ENCODE results near the gene FARS2.

The FARS2 gene

GRCh38 chr6:5257400-5257799 is 3.9 kb upstream of the FARS2 start:
- TF ChIP-seq, protein P1, sequence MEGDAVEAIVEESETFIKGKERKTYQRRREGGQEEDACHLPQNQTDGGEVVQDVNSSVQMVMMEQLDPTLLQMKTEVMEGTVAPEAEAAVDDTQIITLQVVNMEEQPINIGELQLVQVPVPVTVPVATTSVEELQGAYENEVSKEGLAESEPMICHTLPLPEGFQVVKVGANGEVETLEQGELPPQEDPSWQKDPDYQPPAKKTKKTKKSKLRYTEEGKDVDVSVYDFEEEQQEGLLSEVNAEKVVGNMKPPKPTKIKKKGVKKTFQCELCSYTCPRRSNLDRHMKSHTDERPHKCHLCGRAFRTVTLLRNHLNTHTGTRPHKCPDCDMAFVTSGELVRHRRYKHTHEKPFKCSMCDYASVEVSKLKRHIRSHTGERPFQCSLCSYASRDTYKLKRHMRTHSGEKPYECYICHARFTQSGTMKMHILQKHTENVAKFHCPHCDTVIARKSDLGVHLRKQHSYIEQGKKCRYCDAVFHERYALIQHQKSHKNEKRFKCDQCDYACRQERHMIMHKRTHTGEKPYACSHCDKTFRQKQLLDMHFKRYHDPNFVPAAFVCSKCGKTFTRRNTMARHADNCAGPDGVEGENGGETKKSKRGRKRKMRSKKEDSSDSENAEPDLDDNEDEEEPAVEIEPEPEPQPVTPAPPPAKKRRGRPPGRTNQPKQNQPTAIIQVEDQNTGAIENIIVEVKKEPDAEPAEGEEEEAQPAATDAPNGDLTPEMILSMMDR (IDR thresholded peaks at IDR 0.05; ENCODE audit: low read depth, low read length, missing control alignments): no peak
- no peak for DNase-seq (ENCODE audit: extremely low read depth, low read depth)
- no peak overlapping the region for H3K4me3 ChIP-seq (replicated peaks; ENCODE audit: low read depth, low read length)

- TF ChIP-seq, protein P1 (IDR thresholded peaks at IDR 0.05; ENCODE audit: low read depth, low read length, missing control alignments): no peak
- peak overlapping the region; percentile 78 for H3K4me3 ChIP-seq (replicated peaks; ENCODE audit: low read depth, low read length)
- no peak for DNase-seq (ENCODE audit: extremely low read depth, low read depth)
These were observed 1.9 kb upstream of the FARS2 start for GRCh38 chr6:5259428-5259827.

GRCh38 chr6:5260111-5260620 is 1.1 kb upstream of the FARS2 start:
- peak overlapping the region; percentile 78 for H3K4me3 ChIP-seq (replicated peaks; ENCODE audit: low read depth, low read length)
- DNase-seq (ENCODE audit: extremely low read depth, low read depth): peak; percentile 29
- TF ChIP-seq, protein P1 (IDR thresholded peaks at IDR 0.05; ENCODE audit: low read depth, low read length, missing control alignments): no peak

DNA sequence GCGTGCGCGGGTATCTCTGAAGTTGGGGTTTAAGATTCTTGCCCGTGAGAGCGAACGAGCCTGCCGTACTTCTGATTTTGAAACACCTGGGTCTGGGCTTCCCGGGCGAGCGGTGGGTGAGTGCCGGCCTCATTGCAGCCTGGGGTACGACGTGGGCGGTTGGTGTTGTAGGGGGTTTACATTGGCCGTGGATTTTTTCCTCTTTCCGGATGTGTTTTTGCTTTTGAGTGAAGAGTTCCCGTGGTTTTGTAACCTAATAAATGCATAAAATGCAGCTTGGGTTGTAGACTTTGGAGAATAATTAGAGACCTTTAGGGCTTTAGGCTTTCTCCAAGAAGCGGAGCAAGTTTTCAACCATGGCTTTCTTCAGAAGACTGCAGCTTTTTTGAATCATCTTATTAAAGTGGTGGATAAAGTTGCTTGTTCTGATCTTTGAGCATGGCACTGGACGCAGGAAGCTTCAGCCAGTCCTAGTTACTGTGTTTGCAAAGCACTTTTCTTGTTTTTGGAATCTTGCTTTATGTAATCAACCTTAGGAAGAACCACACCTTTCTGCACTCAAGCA is 314 bp downstream of the FARS2 start:
- peak overlapping the region; percentile 78 for H3K4me3 ChIP-seq (replicated peaks; ENCODE audit: low read depth, low read length)
- no peak for DNase-seq (ENCODE audit: extremely low read depth, low read depth)
- TF ChIP-seq, protein P1 (IDR thresholded peaks at IDR 0.05; ENCODE audit: low read depth, low read length, missing control alignments): no peak

DNA sequence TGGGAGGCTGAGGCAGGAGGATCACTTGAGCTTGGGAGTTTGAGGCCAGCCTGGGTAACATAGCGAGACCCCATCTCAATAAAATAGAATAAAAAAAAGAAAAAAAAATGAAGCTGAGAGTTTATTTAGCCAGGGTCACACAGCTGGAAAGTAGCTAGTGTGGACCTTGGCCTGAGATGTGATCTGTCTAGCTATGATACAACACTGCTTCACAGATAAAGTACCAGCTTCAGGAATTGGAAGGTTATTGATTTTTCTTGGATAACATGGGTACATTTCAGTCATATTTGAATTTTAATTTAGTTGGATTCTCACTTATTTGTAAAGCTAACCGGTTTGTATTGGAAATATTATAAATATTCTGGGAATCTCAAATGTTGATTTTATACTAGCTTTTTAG is 5.1 kb downstream of the FARS2 start:
- no peak overlapping the region for H3K4me3 ChIP-seq (replicated peaks; ENCODE audit: low read depth, low read length)
- no peak for DNase-seq (ENCODE audit: extremely low read depth, low read depth)
- TF ChIP-seq, protein P1 (IDR thresholded peaks at IDR 0.05; ENCODE audit: low read depth, low read length, missing control alignments): no peak

DNA sequence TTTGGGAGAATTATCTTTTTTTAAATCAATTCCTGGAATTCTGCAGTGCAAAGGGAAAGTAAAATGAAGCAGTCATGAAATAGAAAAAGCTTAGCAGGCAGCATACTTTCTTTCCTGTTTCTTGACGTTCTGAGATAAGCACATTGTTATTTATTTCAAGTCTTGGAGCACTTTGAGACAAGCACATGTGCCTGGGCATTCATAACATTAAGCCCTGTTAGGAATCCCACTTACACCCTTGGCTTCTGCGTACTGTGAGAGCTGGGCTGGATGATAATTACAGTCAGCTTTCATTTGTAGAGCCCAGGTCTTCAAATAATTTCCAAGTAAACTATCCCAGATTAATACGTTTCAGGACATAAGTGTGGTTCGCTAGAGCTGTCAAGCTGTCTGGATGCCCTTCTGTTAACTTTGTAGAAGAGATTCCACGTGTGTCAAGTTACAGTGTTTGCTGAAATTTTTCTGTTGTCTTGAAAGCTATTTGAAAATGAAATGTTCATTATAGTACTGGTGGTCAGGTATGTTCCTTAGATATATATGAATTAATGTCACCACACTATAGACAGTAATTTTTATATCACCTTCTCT is 8.9 kb downstream of the FARS2 start:
- no peak overlapping the region for H3K4me3 ChIP-seq (replicated peaks; ENCODE audit: low read depth, low read length)
- no peak for DNase-seq (ENCODE audit: extremely low read depth, low read depth)
- TF ChIP-seq, protein P1 (IDR thresholded peaks at IDR 0.05; ENCODE audit: low read depth, low read length, missing control alignments): no peak
